Prostate gland (tissue), 2 donors: ENCODE results near the gene SHISAL2A. TPM values are rescaled to one million over a fixed set of nuclear protein-coding genes. Genes with fewer than 3 reads are reported as not detected.

Experiments used
- DNase-seq: peaks from one replicate; pipeline ENCODE4 v3.0.0-alpha.2; 2019; ENCODE audit warnings: low spot score
- H3K27ac ChIP-seq, 2 donors: fragments of 200-600 bp; sonication (generic); 2 replicates each; pipeline ENCODE4 v1.5.1; 2017 to 2019
- H3K27me3 ChIP-seq: fragments of 200-600 bp; sonication (generic); replicated peaks from 2 replicates; pipeline ENCODE4 v1.5.1; 2019; ENCODE audit not compliant: insufficient read depth
- H3K36me3 ChIP-seq, 2 donors: fragments of 200-600 bp; sonication (generic); 1 replicate in 1 of 2; 2 replicates in 1 of 2; pipeline versions ENCODE4 v1.5.1 to v1.8.1; 2017 to 2019
- H3K4me1 ChIP-seq: fragments of 200-600 bp; sonication (generic); replicated peaks from 2 replicates; pipeline ENCODE4 v1.5.1; 2019
- H3K4me3 ChIP-seq, 2 donors: fragments of 200-600 bp; sonication (generic); 2 replicates each; pipeline ENCODE4 v1.5.1; 2017 to 2019
- H3K9me3 ChIP-seq: fragments of 200-600 bp; sonication (generic); 2 replicates; pipeline ENCODE4 v1.5.1; 2017
- POLR2A ChIP-seq: fragments of 450-650 bp; IDR thresholded peaks from one replicate; pipeline ENCODE4 v1.6.1; 2016; ENCODE audit warnings: antibody characterized with exemption, mild to moderate bottlenecking
- POLR2AphosphoS5 ChIP-seq: sonication (generic); formaldehyde crosslinking; IDR thresholded peaks from one replicate; pipeline ENCODE4 v1.6.1; 2017; ENCODE audit warnings: antibody characterized with exemption
- WGBS: methylation state at CpG from one replicate; pipeline ENCODE4 v1.1.5; 2018; 5-methylcytosine and 5-hydroxymethylcytosine counted together
- intact Hi-C: fragments of 100-400 bp; cut with DNase I; formaldehyde crosslinking; loops from one replicate; pipeline ENCODE4 v1.14.2; 2022
- total RNA-seq, 2 donors: library from RNA; depleted of rRNA; stranded (reverse); fragments of >200 nt; gene quantifications; one replicate each; pipeline ENCODE4 v1.1.0, GENCODE V29; 2016
- TF ChIP-seq, protein P1 (sequence below), 4 experiments: fragments of 200-600 bp in 2 of 4; fragments of 450-650 bp in 2 of 4; sonication (generic) in 2 of 4; IDR thresholded peaks; 1 replicate in 3 of 4; 2 replicates in 1 of 4; pipeline ENCODE4 v1.5.1; 2016 to 2019; ENCODE audit warnings: antibody characterized with exemption in 4 of 4, mild to moderate bottlenecking in 2 of 4, moderate library complexity in 2 of 4

Gene SHISAL2A
- total RNA-seq, 2 donors from 2014 or later = 1.0 to 2.6 TPM

DNA sequence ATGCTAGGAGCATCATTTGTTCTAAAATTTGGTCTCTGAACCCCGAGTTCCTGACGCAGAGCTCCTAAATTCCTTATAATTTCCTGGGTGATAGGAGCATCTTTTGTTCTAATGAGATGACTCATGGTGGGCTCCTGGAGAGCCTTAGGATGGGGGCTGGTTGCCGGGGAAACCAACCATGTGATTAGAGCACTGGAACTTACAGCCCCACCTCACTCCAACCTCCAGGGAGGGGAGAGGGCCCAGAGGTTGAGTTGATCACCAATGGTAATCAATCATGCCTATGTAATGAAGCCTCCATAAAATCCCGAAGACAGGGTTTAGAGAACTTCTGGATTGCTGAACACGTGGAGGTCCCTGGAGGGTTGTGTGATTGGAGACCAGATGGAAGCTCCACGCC, 7.7 kb downstream of the SHISAL2A start:
- TF ChIP-seq POLR2A = no peak
- TF ChIP-seq, protein P1, sequence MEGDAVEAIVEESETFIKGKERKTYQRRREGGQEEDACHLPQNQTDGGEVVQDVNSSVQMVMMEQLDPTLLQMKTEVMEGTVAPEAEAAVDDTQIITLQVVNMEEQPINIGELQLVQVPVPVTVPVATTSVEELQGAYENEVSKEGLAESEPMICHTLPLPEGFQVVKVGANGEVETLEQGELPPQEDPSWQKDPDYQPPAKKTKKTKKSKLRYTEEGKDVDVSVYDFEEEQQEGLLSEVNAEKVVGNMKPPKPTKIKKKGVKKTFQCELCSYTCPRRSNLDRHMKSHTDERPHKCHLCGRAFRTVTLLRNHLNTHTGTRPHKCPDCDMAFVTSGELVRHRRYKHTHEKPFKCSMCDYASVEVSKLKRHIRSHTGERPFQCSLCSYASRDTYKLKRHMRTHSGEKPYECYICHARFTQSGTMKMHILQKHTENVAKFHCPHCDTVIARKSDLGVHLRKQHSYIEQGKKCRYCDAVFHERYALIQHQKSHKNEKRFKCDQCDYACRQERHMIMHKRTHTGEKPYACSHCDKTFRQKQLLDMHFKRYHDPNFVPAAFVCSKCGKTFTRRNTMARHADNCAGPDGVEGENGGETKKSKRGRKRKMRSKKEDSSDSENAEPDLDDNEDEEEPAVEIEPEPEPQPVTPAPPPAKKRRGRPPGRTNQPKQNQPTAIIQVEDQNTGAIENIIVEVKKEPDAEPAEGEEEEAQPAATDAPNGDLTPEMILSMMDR (IDR thresholded peaks at IDR 0.05) = no peak
- no peak for TF ChIP-seq POLR2AphosphoS5
- intact Hi-C loops = no loop called here
- Histone ChIP-seq H3K9me3 (no peaks in the 10 kb centered on the region), H3K27me3 (no peaks in the 10 kb centered on the region), H3K4me1 (no peaks in the 10 kb centered on the region), H3K4me3 (no peak overlapping the region), H3K36me3 (no peaks in the 10 kb centered on the region), H3K27ac (no peak overlapping the region)
- DNase-seq = no peak
- WGBS = 84% methylated on average over 6 of the region's 6 CpGs

DNA sequence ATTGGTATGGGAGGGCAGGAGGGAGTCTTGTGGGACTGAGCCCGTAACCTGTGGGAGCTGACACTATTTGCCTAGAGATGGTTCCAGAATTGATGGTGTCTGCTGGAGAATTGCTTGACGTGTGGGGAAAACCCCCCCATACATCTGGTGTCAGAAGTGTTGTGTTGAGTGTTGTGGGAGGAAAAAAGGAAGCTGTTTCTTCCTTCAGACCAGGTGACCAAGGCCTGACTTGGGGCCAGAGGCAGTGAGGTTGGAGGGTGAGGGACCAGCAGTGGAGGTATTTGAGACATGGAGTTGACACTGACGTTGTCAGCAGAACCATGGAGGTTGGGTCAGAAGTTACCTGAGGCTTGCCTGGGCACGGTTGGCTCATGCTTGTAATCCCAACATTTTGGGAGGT, 8.3 kb downstream of the SHISAL2A start:
- Histone ChIP-seq H3K4me3 (no peak overlapping the region), H3K27me3 (no peaks in the 10 kb centered on the region), H3K4me1 (no peaks in the 10 kb centered on the region), H3K9me3 (no peaks in the 10 kb centered on the region), H3K36me3 (no peaks in the 10 kb centered on the region), H3K27ac (no peak overlapping the region)
- DNase-seq = no peak
- TF ChIP-seq POLR2AphosphoS5 = no peak
- TF ChIP-seq, protein P1 (IDR thresholded peaks at IDR 0.05) = no peak
- no peak for TF ChIP-seq POLR2A
- intact Hi-C loops = no loop called here
- WGBS = 80% methylated on average over 4 of the region's 4 CpGs

DNA sequence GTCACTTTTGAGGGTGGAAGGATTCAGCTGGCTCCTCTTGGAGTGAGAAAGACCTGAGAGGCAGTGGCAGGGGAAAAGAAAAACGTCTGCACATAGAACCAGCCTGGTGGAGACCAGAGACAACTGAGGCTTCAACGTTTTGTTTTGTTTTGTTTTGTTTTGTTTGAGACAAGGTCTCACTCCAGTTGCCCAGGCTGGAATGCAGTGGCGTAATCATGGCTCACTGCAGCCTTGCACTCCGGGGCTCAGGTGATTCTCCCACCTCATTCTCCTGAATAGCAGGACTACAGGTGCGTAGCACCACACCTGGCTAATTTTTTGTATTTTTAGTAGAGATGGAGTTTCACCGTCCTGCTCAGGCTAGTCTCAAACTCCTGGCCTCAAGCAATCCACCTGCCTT, 12.3 kb downstream of the SHISAL2A start:
- intact Hi-C loops = no loop called here
- Histone ChIP-seq H3K9me3 (no peaks in the 10 kb centered on the region), H3K4me1 (no peaks in the 10 kb centered on the region), H3K36me3 (no peaks in the 10 kb centered on the region), H3K27me3 (no peaks in the 10 kb centered on the region), H3K4me3 (no peak overlapping the region), H3K27ac (no peak overlapping the region)
- no peak for DNase-seq
- WGBS = 66% methylated on average over 6 of the region's 6 CpGs
- TF ChIP-seq POLR2AphosphoS5 (no peak), POLR2A (no peak)
- TF ChIP-seq, protein P1 (IDR thresholded peaks at IDR 0.05) = no peak

DNA sequence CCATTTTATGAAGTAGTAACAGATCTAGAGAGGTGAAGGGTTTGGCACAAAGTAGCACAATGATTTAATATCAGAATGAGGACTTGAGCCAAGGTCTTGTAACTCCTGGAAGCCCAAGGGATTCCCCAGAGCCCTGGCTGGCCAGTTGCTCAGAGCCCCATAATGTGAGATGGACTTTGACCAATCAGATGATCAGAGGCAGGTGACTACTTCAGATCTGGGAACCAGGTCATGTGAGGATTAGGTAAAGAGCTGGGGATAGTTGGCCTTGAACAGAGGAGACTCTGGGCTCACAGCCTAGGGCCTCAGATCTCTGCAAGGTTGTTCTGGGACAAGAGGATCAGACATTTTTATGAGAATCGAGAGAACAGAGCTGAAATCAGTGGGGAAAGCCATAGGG, 18.9 kb downstream of the SHISAL2A start:
- intact Hi-C loops = no loop called here
- Histone ChIP-seq H3K4me3 (no peak overlapping the region), H3K4me1 (no peaks in the 10 kb centered on the region), H3K9me3 (no peaks in the 10 kb centered on the region), H3K27ac (no peak overlapping the region), H3K27me3 (no peaks in the 10 kb centered on the region), H3K36me3 (no peaks in the 10 kb centered on the region)
- no peak for DNase-seq
- TF ChIP-seq POLR2A (no peak), POLR2AphosphoS5 (no peak)
- TF ChIP-seq, protein P1 (IDR thresholded peaks at IDR 0.05) = no peak
- WGBS = 87% methylated on average over 1 of the region's 1 CpG

- 96% methylated on average over 5 of the region's 5 CpGs for WGBS
- no peaks in the 10 kb centered on the region for H3K9me3 ChIP-seq
- no peaks in the 10 kb centered on the region for H3K27me3 ChIP-seq
- TF ChIP-seq POLR2AphosphoS5 (no peak), POLR2A (no peak)
- TF ChIP-seq, protein P1 (IDR thresholded peaks at IDR 0.05) = no peak
- no peak overlapping the region for H3K27ac ChIP-seq
- no peaks in the 10 kb centered on the region for H3K4me1 ChIP-seq
- no peaks in the 10 kb centered on the region for H3K36me3 ChIP-seq
- H3K4me3 ChIP-seq = no peak overlapping the region
- DNase-seq = no peak
- intact Hi-C loops = no loop called here
Measured at GRCh38 chr1:52653207-52653849, 20.4 kb downstream of the SHISAL2A start.
